Right lobe of liver (tissue), 4 donors: ENCODE results near the gene BRD2.

Experiments used
- POLR2A ChIP-seq: fragments of 450-650 bp; IDR thresholded peaks from one replicate; pipeline ENCODE4 v1.6.1; 2017; ENCODE audit warnings: antibody characterized with exemption, mild to moderate bottlenecking
- TF ChIP-seq, protein P1 (sequence below), 4 donors: fragments of 200-600 bp in 3 of 4; fragments of 450-650 bp in 1 of 4; IDR thresholded peaks; one replicate each; pipeline versions ENCODE4 v1.5.1 to v1.8.0; 2016 to 2022; ENCODE audit warnings: antibody characterized with exemption in 4 of 4, mild to moderate bottlenecking in 2 of 4
- donor health status: DM: no; HTN: no; CAD: no.
- donor health status: DM: no; HTN: no; CAD: no.
- donor health status: DM: no; HTN: yes; CAD: no.

DNA sequence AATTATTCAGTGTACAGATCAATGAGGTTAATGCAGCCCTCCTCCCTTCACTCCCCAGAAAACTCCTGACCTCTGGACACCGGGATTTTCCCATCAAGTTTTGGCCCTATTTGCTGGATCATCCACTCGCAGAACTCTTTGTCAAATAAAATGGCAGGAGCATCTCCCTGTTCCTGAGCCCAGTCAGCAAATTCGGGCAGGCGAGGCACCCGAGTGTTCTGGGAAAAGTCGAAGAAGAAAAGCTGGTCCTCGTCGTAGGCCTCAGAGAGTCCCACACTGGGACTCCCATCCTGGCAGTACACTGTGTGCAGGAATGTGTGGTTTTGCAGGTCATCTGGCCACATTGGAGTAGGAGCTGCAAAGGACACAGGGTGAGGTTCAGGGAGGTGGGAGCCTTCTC is 17.9 kb upstream of the BRD2 start:
- TF ChIP-seq, protein P1, sequence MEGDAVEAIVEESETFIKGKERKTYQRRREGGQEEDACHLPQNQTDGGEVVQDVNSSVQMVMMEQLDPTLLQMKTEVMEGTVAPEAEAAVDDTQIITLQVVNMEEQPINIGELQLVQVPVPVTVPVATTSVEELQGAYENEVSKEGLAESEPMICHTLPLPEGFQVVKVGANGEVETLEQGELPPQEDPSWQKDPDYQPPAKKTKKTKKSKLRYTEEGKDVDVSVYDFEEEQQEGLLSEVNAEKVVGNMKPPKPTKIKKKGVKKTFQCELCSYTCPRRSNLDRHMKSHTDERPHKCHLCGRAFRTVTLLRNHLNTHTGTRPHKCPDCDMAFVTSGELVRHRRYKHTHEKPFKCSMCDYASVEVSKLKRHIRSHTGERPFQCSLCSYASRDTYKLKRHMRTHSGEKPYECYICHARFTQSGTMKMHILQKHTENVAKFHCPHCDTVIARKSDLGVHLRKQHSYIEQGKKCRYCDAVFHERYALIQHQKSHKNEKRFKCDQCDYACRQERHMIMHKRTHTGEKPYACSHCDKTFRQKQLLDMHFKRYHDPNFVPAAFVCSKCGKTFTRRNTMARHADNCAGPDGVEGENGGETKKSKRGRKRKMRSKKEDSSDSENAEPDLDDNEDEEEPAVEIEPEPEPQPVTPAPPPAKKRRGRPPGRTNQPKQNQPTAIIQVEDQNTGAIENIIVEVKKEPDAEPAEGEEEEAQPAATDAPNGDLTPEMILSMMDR (IDR thresholded peaks at IDR 0.05), result no peak
- TF ChIP-seq POLR2A, result no peak
